ENCODE measurements around the gene AUNIP. TPM values are rescaled to one million over a fixed set of nuclear protein-coding genes. Genes with fewer than 3 reads are reported as not detected.

AUNIP gene
- total RNA-seq, 4 donors from 2014 or later = 1.3 to 5.4 (median 2.5) TPM

DNA sequence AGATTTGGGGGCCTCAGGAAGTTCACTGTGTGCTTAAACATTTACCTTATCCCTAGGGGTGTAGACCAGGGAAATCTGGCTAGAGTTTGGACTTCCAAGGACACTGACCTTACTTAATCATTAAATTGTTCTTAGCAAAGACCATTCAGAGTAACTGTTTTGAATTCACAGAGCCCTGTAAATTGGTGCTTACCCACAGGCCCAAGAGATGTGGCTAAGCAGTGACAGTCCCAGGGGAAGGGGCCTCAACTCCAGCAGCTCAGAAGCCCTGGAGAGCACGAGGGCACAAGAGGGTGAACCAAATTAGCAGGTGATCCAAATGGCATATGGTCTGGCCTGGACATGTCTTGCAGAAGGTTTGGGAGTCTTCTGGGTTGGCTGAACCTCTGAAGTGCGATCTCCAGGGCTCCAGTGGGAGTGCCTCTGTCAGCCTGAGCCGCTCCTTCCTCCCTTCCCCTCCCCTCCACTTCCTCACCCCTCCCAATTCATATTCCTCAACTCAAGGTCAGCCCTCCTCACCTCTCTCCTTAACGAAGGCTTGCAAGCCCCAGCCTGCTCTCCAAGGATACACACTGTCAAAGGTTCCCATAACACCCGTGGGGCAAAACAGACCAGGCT is 11.9 kb upstream of the AUNIP start:
- intact Hi-C loops (cut with DNase I) = no loop called here
- Histone ChIP-seq H3K4me3 (no peak overlapping the region), H3K9me3 (no peaks in the 10 kb centered on the region), H3K4me1 (peaks cover 49 to 89% (median 54%) of the 10 kb centered on the region in 3 donors), H3K27ac (peak overlapping the region; percentile 66 to 81 (median 70)), H3K36me3 (peaks cover 0 to 20% (median 4%) of the 10 kb centered on the region in 3 donors), H3K27me3 (no peaks in the 10 kb centered on the region)
- DNase-seq = no peak
- no peak for TF ChIP-seq POLR2A (IDR thresholded peaks at IDR 0.05)
- no peak for TF ChIP-seq CTCF (IDR thresholded peaks at IDR 0.05)
- WGBS, 2 donors = 20 to 39% methylated on average over 4 of the region's 5 CpGs

- Histone ChIP-seq H3K4me1 (peaks cover 43 to 85% (median 51%) of the 10 kb centered on the region in 3 donors), H3K27ac (peak overlapping the region in 3 of 4 donors; percentile 66 to 81 (median 74)), H3K27me3 (no peaks in the 10 kb centered on the region), H3K9me3 (no peaks in the 10 kb centered on the region), H3K4me3 (no peak overlapping the region), H3K36me3 (peaks cover 0 to 20% (median 4%) of the 10 kb centered on the region in 3 donors)
- intact Hi-C loops (cut with DNase I) = no loop called here
- WGBS, 2 donors = 47 to 67% methylated on average over 1 of the region's 1 CpG
- no peak for TF ChIP-seq CTCF (IDR thresholded peaks at IDR 0.05)
- TF ChIP-seq POLR2A (IDR thresholded peaks at IDR 0.05) = no peak
- no peak for DNase-seq
Observed at GRCh38 chr1:25870614-25871013, 11.4 kb upstream of the AUNIP start.

- H3K27me3 ChIP-seq = no peaks in the 10 kb centered on the region
- no peak overlapping the region for H3K4me3 ChIP-seq
- intact Hi-C loops (cut with DNase I) = no loop called here
- TF ChIP-seq POLR2A (IDR thresholded peaks at IDR 0.05) (no peak), CTCF (IDR thresholded peaks at IDR 0.05) (no peak)
- no peak for DNase-seq
- H3K9me3 ChIP-seq = no peaks in the 10 kb centered on the region
- peaks cover 0 to 20% (median 4%) of the 10 kb centered on the region in 3 donors for H3K36me3 ChIP-seq
- peaks cover 40 to 80% (median 51%) of the 10 kb centered on the region in 3 donors for H3K4me1 ChIP-seq
- H3K27ac ChIP-seq = peak overlapping the region in 3 of 4 donors; percentile 66 to 81 (median 74)
- 50 to 61% methylated on average over 3 to 4 of the region's 6 CpGs for WGBS, 2 donors
Observed at GRCh38 chr1:25869909-25870606, 10.8 kb upstream of the AUNIP start.

DNA sequence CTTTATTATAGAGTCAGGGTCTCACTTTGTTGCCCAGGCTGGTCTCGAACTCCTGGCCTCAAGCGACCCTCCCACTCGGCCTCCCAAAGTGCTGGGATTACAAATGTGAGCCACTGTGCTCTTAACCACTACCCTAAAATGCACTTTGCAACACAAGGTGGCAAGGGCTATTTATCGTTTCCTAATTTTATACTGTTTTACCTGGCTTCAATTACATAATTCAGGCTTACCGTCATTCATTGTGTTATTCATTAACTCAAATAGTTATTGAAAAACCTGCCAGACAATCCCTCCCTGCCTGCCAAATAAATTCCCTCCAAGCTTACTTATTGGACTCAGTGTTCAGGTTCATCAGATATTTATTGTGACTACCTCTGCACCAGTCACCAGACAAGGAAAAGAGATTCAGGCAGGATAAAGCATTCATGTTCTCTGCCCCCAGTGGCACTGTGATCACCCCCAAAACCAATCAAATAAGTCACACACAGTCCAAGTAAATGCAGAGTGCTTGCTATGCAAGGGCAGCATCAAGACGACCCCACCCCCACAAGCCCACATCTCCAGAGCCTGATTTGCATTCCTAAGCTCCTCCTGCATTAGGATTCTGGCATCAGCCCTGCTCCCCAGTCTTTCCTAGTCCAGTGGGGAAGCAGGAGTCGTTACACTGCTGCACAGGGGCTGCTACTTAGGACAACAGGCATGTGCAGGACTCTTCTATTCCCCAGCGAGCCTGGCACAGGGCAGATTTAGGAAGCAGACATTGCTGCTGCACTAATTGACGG is 8.1 kb upstream of the AUNIP start:
- Histone ChIP-seq H3K27me3 (no peaks in the 10 kb centered on the region), H3K4me1 (peaks cover 27 to 68% (median 31%) of the 10 kb centered on the region in 3 donors), H3K9me3 (no peaks in the 10 kb centered on the region), H3K36me3 (peaks cover 0 to 33% (median 4%) of the 10 kb centered on the region in 3 donors), H3K4me3 (no peak overlapping the region), H3K27ac (peak overlapping the region in 3 of 4 donors; percentile 12 to 52 (median 19))
- 46 to 54% methylated on average over 6 to 7 of the region's 9 CpGs for whole genome bisulfite sequencing, 2 donors
- intact Hi-C loops (cut with DNase I) = no loop called here
- no peak for DNase-seq
- TF ChIP-seq POLR2A (IDR thresholded peaks at IDR 0.05) = no peak
- no peak for TF ChIP-seq CTCF (IDR thresholded peaks at IDR 0.05)
